Stimulated activated naive CD8-positive, alpha-beta T cell treated with anti-CD3 and anti-CD28 coated beads, Interleukin-15, Interleukin-2, amounts not matched to agents 100 U/mL and 50 U/mL, for 24 hours (primary cell): ENCODE results near the gene HOXB5.
A peak's percentile ranks its signal among the peaks of the same experiment; 100 is the strongest.

Source experiments
- ATAC-seq: fragments of 150-1000 bp; cut with Tn5 transposase; one replicate; pipeline ENCODE4 v1.10.0; 2021
- DNase-seq: peaks from one replicate; pipeline ENCODE4 v3.0.0; 2021

The HOXB5 gene

GRCh38 chr17:48593126-48593829 is at the start of gene HOXB5:
Gene HOXB5 (minus strand): TSS chr17:48593779. CDS start chr17:48593682, 97 bp downstream.
- ATAC-seq (no peak), DNase-seq (peak; percentile 41)

DNA sequence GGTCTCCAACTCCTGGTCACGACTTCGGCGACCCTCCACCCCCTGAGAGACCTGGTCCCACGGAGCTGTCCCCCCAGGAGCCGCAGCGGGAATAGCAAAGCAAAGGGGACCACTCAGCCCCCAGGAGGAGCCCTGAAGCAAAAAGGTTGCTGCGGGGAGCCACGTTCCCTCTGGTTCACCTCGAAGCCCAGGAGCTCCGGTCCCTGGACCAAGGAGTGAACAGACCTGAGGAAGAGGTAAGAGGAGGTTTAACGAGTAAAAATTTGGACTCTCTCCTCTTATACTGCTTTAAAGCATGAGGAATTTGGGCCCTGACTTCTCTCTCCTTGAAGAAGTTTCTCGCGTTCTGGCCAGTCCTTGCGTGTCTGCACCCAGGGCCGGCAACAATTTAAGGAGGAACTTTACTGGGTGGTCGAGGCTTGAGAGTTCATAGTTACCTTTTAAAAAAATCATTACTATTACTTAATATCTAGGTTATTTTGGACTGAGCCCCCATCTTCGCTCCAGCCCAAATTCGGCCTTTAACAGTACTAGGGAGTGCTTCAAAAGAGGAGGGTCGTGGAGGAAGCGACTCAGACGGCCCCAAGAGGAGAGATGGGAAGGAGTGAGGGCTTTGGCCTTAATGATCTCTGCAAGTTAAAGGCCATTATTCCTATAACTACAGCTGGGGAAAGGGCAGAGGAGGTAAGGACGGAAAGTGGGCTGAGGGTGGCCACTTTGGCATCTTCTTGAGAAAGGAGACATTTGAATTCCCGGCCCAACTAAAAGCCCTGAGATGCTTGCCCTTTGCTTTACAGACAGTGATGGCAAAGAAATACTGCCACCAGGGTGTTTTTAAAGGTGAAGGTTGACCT is 49.5 kb upstream of the HOXB5 start:
- DNase-seq = no peak
- no peak for ATAC-seq

- ATAC-seq = no peak
- no peak for DNase-seq
These were observed 48.7 kb upstream of the HOXB5 start for GRCh38 chr17:48642059-48642842.

- DNase-seq (no peak), ATAC-seq (no peak)
These were observed 48.0 kb upstream of the HOXB5 start for GRCh38 chr17:48641541-48642058.

DNA sequence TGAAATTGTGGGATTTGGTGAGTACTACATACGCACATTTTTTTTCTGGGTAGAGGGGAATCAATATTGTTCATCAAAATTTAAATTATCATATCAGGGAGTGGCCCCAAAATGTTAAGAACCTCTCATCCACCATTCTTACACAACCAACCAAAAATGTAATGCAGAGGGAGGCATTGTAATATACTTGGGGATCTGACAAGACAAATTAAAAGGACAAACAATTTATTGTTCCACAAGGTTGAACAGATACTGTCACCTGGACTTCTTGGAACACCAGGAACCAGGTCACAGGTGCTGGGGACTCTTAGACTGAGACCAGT is 47.2 kb upstream of the HOXB5 start:
- DNase-seq = no peak
- ATAC-seq = no peak

- no peak for DNase-seq
- ATAC-seq = no peak
These were observed 46.6 kb upstream of the HOXB5 start for GRCh38 chr17:48639982-48640857.

GRCh38 chr17:48639136-48639535 is 45.6 kb upstream of the HOXB5 start:
- no peak for DNase-seq
- no peak for ATAC-seq

DNA sequence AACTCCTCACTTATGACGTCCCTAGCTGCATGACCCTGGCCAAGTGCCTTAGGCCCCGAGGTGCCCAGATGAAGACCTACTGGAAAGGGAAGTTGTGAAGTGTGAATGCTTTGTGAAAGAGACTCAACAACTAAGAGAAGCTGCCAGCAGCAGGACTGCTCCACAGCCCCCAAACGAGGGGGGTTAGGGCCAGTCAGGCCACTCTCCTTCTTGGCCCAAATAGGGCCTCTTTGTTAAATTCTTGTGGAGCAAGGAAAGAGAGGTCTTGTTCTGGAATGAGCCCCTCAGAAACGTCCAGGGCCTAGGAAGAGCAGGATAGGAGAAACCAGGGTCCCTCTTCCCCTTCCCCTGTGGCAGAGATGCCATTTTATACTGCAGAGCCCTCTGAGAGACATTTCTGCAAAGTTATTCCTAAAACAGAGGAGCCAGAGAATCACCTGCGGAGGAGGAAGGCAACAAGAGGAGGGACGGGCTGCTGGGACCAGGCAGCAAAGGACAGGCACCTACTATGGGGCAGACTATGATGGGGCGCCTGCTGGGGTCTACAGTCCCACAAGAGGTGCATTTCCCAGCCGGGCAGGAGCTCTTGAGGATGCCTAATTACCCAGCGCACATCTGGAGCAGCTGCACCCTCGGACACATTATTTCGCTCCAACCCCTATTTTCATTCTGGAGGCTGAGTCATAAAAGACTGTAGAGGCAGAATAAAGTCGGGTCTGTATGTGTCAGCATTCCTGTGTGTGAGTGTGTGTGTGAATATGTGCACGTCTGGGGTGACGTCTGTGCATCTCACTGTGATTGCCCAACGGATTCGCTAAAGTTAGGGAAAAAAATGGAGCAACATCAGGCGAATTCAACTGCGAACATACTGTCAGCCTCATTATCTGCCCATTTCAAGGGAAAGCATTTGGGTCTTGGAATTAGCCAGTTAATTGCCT is 44.0 kb upstream of the HOXB5 start:
- no peak for DNase-seq
- no peak for ATAC-seq

GRCh38 chr17:48636177-48637018 is 42.8 kb upstream of the HOXB5 start:
- peak; percentile 89 for DNase-seq

DNA sequence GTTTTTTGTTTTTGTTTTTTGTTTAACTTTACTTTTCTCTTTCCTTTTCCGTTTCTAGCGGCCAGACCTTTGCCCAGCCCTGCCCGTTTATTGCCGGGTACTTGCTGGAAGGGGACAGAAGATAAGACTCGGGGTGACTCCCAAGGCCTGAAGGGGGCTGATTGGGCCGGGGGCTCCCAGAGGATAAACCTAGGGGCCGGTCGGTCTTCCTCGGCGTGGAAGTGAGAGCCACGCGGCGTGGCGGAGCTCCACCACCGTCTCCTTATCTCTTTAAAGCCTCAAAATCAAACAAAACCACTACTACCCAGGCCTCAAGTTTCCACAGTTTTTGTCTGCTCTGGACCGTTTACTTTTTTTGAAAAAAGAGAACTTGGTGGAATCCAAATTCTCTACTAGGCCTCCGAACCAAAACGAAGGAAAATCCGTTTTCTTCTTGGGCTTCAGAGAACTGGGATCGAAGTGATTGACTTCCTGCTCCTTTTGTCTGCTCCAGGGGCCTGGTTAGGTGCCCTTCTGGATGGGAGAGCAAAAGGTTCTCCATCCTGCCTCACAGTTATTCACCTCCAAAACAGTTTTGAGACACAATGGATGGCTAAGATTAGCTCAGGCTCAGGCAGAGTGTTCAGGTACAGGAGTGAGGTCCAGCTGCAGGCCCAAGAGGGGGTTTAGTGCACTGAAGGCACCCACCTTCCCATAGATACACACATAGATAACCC is 41.1 kb upstream of the HOXB5 start:
- no peak for DNase-seq
- ATAC-seq = no peak

More at GRCh38 chr17:48636177-48637018, 42.8 kb upstream of the HOXB5 start:
- ATAC-seq = peak; percentile 75

- DNase-seq (no peak), ATAC-seq (no peak)
These were observed 39.7 kb upstream of the HOXB5 start for GRCh38 chr17:48633266-48633677.

DNA sequence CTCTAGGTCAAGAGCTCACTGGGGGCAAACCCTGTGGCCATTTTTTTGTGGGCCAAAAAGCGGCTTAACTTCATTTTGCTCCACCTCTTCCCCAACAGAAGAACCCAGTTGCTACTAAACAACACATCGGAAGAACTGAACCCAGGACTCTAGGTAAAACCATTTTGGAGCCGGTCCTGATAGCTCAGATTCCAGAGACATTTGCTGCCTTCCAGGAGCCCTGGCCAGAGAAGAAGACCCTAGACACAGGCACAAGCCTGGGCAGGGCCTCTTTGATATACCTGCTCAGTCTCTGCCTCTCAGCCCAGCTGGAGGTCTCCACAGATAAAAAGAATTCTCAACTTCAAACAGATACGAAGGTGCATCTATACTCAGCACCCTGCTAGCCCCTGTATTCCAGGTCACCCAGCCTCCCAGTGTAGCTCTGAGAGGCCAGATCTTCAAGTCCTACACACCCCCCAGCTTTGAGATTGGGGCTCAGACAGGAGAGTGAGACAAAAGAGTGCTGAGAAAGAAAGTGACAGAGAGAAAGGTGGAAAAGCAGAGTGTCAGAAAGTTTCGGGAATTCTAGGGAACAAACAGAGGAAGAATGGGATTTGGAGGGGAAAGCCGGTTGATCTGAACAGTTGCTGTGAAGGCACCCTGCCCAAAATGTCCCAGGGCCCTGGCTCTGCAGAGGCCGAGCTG is 39.1 kb upstream of the HOXB5 start:
- ATAC-seq (no peak), DNase-seq (no peak)

DNA sequence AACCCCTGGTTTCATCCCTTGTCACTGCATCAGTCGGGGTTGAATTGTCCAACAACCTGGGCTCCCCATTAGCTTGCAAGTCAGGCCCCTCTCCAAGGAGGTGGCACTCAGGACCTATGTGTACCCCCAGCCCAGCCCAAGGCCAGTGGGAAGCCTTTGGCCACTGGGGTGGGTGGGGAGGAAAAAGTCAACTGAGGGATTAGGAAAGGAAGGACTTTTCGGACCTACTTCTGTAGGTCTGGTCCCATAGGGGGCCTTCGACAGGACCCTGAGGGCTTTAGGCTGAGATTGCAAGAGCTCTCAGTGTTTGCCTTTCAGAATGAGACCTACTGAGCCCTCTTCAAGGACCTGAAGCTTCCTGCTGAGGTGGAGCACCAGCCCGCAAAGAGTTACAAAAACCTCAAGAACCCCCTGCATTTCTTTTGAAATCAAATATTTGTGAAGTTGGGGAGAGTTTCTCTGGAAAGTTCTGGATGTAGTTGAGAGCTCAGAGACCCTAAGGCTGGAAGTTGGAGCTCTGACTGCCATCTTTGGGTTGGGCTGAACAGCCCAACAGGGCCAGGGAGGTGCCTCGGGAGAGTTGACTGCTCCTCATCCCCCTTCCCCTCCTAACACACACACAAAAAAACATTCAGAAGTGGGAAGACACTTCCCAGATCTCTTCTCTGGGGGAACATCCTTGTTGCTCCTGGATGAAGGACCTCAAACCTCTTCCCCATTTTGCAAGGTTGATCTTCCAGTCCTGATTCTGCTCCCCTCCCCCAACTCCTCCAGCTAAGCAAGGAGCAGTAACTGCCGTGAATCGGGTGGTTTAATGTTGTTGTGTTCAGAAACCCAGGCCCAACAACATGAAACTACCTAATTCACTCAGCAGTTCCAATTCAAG is 38.4 kb upstream of the HOXB5 start:
- ATAC-seq (no peak), DNase-seq (no peak)

GRCh38 chr17:48630925-48631692 is 37.5 kb upstream of the HOXB5 start:
- DNase-seq = no peak
- ATAC-seq = no peak

DNA sequence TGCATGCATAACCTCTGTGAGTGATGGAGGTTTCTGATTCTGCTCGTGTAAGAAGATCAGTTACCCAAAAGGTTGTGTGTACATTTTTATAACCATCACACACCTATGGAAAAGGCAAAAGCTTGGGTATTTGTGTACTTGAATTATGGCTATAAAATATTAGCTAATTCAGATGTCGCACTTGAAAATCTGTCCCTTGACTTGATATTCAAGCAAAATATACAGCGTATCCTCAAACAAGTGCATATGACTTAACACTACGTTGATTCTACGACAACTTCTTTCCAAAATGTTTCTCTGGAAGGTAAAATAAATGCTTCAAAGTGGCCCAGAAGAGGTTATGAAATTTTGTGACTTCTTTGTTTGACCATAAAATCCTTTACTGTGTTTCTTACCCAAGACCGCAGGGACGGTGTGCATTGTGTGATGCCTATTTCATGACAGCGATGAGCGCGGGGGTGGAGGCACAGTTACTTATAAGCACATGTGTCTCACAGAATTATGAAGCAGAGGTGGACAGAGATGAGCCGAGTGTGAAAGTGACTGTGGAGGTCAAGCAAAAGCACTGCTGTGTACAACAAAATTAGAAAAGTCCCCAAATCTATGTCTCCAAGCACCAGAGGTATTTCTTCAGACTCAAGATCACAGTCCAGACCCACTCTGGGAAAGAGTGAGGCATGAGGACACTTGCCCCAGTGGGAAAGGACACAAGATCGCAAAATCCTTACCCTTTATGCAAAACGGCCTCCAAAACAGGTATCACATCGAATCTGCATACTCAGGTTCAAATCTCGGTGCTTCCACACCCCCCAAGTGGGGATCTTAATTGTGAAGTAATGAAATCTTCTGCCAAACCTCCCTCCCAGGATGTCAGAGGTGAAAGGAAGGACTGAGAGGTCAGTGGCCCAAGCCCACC is 36.7 kb upstream of the HOXB5 start:
- ATAC-seq (no peak), DNase-seq (no peak)
